Upper lobe of right lung (tissue), 1 donor: ENCODE results near the gene SRP9. TPM values are rescaled to one million over a fixed set of nuclear protein-coding genes. Genes with fewer than 3 reads are reported as not detected.
"Not testable (repeated sequence)": the region's sequence is repeated elsewhere in the genome, so short reads cannot be mapped to it uniquely, and the experiment has no call there.

Experiments used
- ATAC-seq: fragments of 200-7000 bp; cut with Tn5 transposase; one replicate; pipeline ENCODE4 v1.9.1; 2020; ENCODE audit warnings: mild to moderate bottlenecking, moderate library complexity
- DNase-seq: peaks from one replicate; pipeline ENCODE4 v3.0.0-alpha.2; 2020
- H3K27ac ChIP-seq: fragments of 200-600 bp; one replicate; pipeline ENCODE4 v1.8.0; 2022
- H3K27me3 ChIP-seq: fragments of 200-600 bp; one replicate; pipeline ENCODE4 v1.8.0; 2022; ENCODE audit warnings: mild to moderate bottlenecking
- H3K36me3 ChIP-seq: fragments of 200-600 bp; one replicate; pipeline ENCODE4 v1.8.0; 2022
- H3K4me1 ChIP-seq: fragments of 200-600 bp; one replicate; pipeline ENCODE4 v1.8.0; 2022
- H3K4me3 ChIP-seq: fragments of 200-600 bp; one replicate; pipeline ENCODE4 v1.8.0; 2022; ENCODE audit warnings: mild to moderate bottlenecking
- H3K9me3 ChIP-seq: fragments of 200-600 bp; one replicate; pipeline ENCODE4 v1.8.0; 2022
- CTCF ChIP-seq: fragments of 200-600 bp; IDR thresholded peaks from one replicate; pipeline ENCODE4 v1.8.0; 2022; ENCODE audit warnings: antibody characterized with exemption
- intact Hi-C: fragments of 100-400 bp; cut with DNase I; formaldehyde crosslinking; loops from one replicate; pipeline ENCODE4 v1.11.0; 2022
- total RNA-seq: library from RNA; stranded (reverse); fragmentation: NEBNext Ultra II Directional; extraction: Animal tissue kit (Norgen Biotek cat#: 25700); gene quantifications from one replicate; pipeline ENCODE4 v1.2.1, GENCODE V29; 2021
- donor health status: DM: no; HTN: yes; CAD: no; lungs with severe emphysema.

SRP9 gene
- total RNA-seq, 1 donor from 2014 or later, result 157 TPM

GRCh38 chr1:225806249-225806648, 28.6 kb downstream of the SRP9 start:
- Histone ChIP-seq H3K4me1 (peaks cover 6% of the 10 kb centered on the region), H3K36me3 (no peaks in the 10 kb centered on the region), H3K27ac (no peak overlapping the region), H3K4me3 (no peak overlapping the region), H3K27me3 (no peaks in the 10 kb centered on the region), H3K9me3 (no peaks in the 10 kb centered on the region)
- TF ChIP-seq CTCF, result no peak
- DNase-seq, result no peak
- intact Hi-C loops, result no loop called here
- no peak for ATAC-seq

GRCh38 chr1:225806736-225807135, 29.1 kb downstream of the SRP9 start:
- H3K4me3 ChIP-seq, ATAC-seq, H3K36me3 ChIP-seq, H3K27ac ChIP-seq, H3K27me3 ChIP-seq, DNase-seq, intact Hi-C loops, H3K9me3 ChIP-seq: not testable (repeated sequence)
- H3K4me1 ChIP-seq, result peaks cover 11% of the 10 kb centered on the region

GRCh38 chr1:225808136-225808535, 30.5 kb downstream of the SRP9 start:
- Histone ChIP-seq H3K4me1 (peaks cover 25% of the 10 kb centered on the region), H3K4me3 (no peak overlapping the region), H3K36me3 (no peaks in the 10 kb centered on the region), H3K9me3 (no peaks in the 10 kb centered on the region), H3K27me3 (no peaks in the 10 kb centered on the region), H3K27ac (no peak overlapping the region)
- TF ChIP-seq CTCF, result no peak
- DNase-seq, result no peak
- intact Hi-C loops, result no loop called here
- ATAC-seq, result no peak

GRCh38 chr1:225809842-225810578, 32.4 kb downstream of the SRP9 start, which contains the start of gene EPHX1:
Gene EPHX1 (plus strand): TSS chr1:225810124. CDS start chr1:225828730, 18,606 bp downstream.
- ATAC-seq (peak; percentile 90), DNase-seq (peak; percentile 95)
- peak; percentile 38 for TF ChIP-seq CTCF
- no peaks in the 10 kb centered on the region for H3K27me3 ChIP-seq
- intact Hi-C loops, result no loop called here
- H3K27ac ChIP-seq, result peak within 1 kb of the TSS; percentile 78
- no peaks in the 10 kb centered on the region for H3K36me3 ChIP-seq
- peak within 1 kb of the TSS; percentile 77 for H3K4me3 ChIP-seq
- H3K4me1 ChIP-seq, result peaks cover 44% of the 10 kb centered on the region
- H3K9me3 ChIP-seq, result no peaks in the 10 kb centered on the region

GRCh38 chr1:225810579-225811538, 33.2 kb downstream of the SRP9 start:
- ATAC-seq, result peak; percentile 46

GRCh38 chr1:225811622-225812487, 34.2 kb downstream of the SRP9 start:
- ATAC-seq, result no peak
- H3K27me3 ChIP-seq, result no peaks in the 10 kb centered on the region
- H3K27ac ChIP-seq, result peak overlapping the region; percentile 89
- intact Hi-C loops, result no loop called here
- peak overlapping the region; percentile 77 for H3K4me3 ChIP-seq
- no peak for DNase-seq
- peaks cover 61% of the 10 kb centered on the region for H3K4me1 ChIP-seq
- TF ChIP-seq CTCF, result peak; percentile 44
- H3K36me3 ChIP-seq, result no peaks in the 10 kb centered on the region
- H3K9me3 ChIP-seq, result no peaks in the 10 kb centered on the region

More at GRCh38 chr1:225810579-225811538, 33.2 kb downstream of the SRP9 start:
- H3K36me3 ChIP-seq, intact Hi-C loops, H3K9me3 ChIP-seq, H3K27me3 ChIP-seq: not testable (repeated sequence)
- peak overlapping the region; percentile 78 for H3K27ac ChIP-seq
- H3K4me3 ChIP-seq, result peak overlapping the region; percentile 77
- DNase-seq, result peak; percentile 82
- peaks cover 51% of the 10 kb centered on the region for H3K4me1 ChIP-seq
